ENCODE results near the gene MDN1.
"Not testable (repeated sequence)": the region's sequence is repeated elsewhere in the genome, so short reads cannot be mapped to it uniquely, and the experiment has no call there.

- not testable (repeated sequence) for TF ChIP-seq CTCF, POLR2A (IDR thresholded peaks at IDR 0.05)
Observed at GRCh38 chr6:89847513-89847912, 27.9 kb upstream of the MDN1 start.
